Measurements from ENCODE around the gene SCNM1. TPM values are rescaled to one million over a fixed set of nuclear protein-coding genes. Genes with fewer than 3 reads are reported as not detected.
A peak's percentile ranks its signal among the peaks of the same experiment; 100 is the strongest.

Gene SCNM1
- total and polyA plus RNA-seq, 12 donors: 12.9 to 57.6 (median 18.8) TPM

GRCh38 chr1:151196292-151196800, 30.4 kb downstream of the SCNM1 start:
- peak; percentile 17 to 73 (median 49) for TF ChIP-seq CTCF (IDR thresholded peaks at IDR 0.05)
- intact Hi-C loops (cut with DNase I): loop anchor here (1.0 to 10.0 kb wide), 7 partner anchors 54 to 208 kb away; partner anchors contain the start of genes PSMD4 (in 5 of the 10) and RFX5 (in 5 of the 10)
- 42 to 43% methylated on average over 14 of the region's 14 CpGs for WGBS, 2 donors
- Histone ChIP-seq H3K36me3 (no peaks in the 10 kb centered on the region), H3K4me1 (peaks cover 7 to 41% (median 24%) of the 10 kb centered on the region in 9 donors), H3K4me3 (peak overlapping the region in 6 of 10 donors; percentile 12 to 27 (median 24)), H3K27ac (peak overlapping the region in 9 of 10 donors; percentile 0 to 68 (median 50)), H3K9me3 (no peaks in the 10 kb centered on the region), H3K27me3 (no peaks in the 10 kb centered on the region)
- peak in 6 of 8 donors; percentile 3 to 37 (median 24) for ATAC-seq
- peak in 1 of 2 donors; percentile 82 for DNase-seq

- no peak for DNase-seq
- intact Hi-C loops (cut with DNase I): loop anchor here (1.0 to 10.0 kb wide), 7 partner anchors 53 to 207 kb away; partner anchors contain the start of genes PSMD4 (in 5 of the 10) and RFX5 (in 5 of the 10)
- no peak for ATAC-seq
These were observed 31.9 kb downstream of the SCNM1 start for GRCh38 chr1:151197863-151198253.

GRCh38 chr1:151198254-151199127, 32.5 kb downstream of the SCNM1 start, which contains the start of gene PIP5K1A:
PIP5K1A (plus strand) TSS chr1:151198552; CDS start chr1:151198997, 445 bp downstream.
- no peak for TF ChIP-seq CTCF (IDR thresholded peaks at IDR 0.05)
- 0% methylated on average over 60 of the region's 60 CpGs for WGBS, 2 donors
- peaks cover 10 to 56% (median 41%) of the 10 kb centered on the region in 9 donors for H3K4me1 ChIP-seq

More at GRCh38 chr1:151197863-151198253, 31.9 kb downstream of the SCNM1 start:
- TF ChIP-seq CTCF (IDR thresholded peaks at IDR 0.05): no peak
- peak overlapping the region in 9 of 10 donors; percentile 77 to 92 (median 82) for H3K4me3 ChIP-seq
- H3K4me1 ChIP-seq: peaks cover 10 to 55% (median 40%) of the 10 kb centered on the region in 9 donors
- H3K27me3 ChIP-seq: no peaks in the 10 kb centered on the region
- H3K27ac ChIP-seq: peak overlapping the region in 9 of 10 donors; percentile 80 to 96 (median 92)
- 5 to 6% methylated on average over 10 of the region's 10 CpGs for WGBS, 2 donors
- peaks cover 0 to 10% (median 4%) of the 10 kb centered on the region in 9 donors for H3K36me3 ChIP-seq
- H3K9me3 ChIP-seq: no peaks in the 10 kb centered on the region

More at GRCh38 chr1:151198254-151199127, 32.5 kb downstream of the SCNM1 start, which contains the start of gene PIP5K1A:
- H3K36me3 ChIP-seq: peaks cover 0 to 16% (median 10%) of the 10 kb centered on the region in 9 donors
- peak within 1 kb of the TSS; percentile 77 to 92 (median 82) for H3K4me3 ChIP-seq
- ATAC-seq (peak; percentile 95 to 97 (median 96)), DNase-seq (peak; percentile 99 to 100)
- peak within 1 kb of the TSS; percentile 38 to 96 (median 92) for H3K27ac ChIP-seq
- H3K9me3 ChIP-seq: no peaks in the 10 kb centered on the region
- intact Hi-C loops (cut with DNase I): loop anchor here in 9 of 10 donors (1.0 to 10.0 kb wide), 5 partner anchors 54 to 206 kb away; partner anchors contain the start of genes PSMD4 (in 5 of the 9) and RFX5 (in 5 of the 9)
- no peaks in the 10 kb centered on the region for H3K27me3 ChIP-seq
